ENCODE results near the gene RNF115. TPM values are rescaled to one million over a fixed set of nuclear protein-coding genes. Genes with fewer than 3 reads are reported as not detected.
"Not testable (repeated sequence)": the region's sequence is repeated elsewhere in the genome, so short reads cannot be mapped to it uniquely, and the experiment has no call there.

RNF115 gene
- total RNA-seq, 8 experiments from 2014 or later: 7.2 to 18.7 (median 16.3) TPM

DNA sequence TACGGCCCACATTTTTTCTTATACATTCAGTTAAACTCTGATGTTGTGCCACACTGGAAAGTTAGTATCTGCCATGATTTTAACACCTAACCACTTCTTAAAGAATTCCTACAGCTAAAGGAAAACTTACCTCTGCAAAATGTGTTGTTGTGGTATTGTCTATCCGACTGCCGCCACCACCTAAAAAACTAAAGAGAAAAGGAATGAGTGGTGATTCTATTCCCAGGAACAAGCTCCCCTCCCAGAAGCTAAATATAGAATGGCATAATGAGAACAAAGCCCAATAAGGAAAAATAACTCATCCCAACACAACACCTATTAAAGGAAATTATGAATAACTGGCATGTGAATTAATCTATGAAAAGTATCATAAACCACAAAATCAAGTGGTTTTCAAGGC is 39.5 kb downstream of the RNF115 start:
- Histone ChIP-seq H3K27ac (no peak overlapping the region), H3K4me3 (no peak overlapping the region), H3K4me1 (replicated peaks in 1 of 2) (no peaks in the 10 kb centered on the region)
- no peak for ATAC-seq (replicated peaks in 6 of 8)
- in situ Hi-C loops (cut with MboI; ENCODE audit: low pct_unique_long_range_greater_than_20kb in 2 of 9, low sequenced_read_pairs in 9 of 9, unreplicated experiment in 9 of 9): no loop called here
- 81 to 100% (median 100%) methylated on average over 1 to 3 of the region's 3 CpGs; no CpG with 5 or more reads in 1 of the 10 experiments for WGBS, 10 experiments

DNA sequence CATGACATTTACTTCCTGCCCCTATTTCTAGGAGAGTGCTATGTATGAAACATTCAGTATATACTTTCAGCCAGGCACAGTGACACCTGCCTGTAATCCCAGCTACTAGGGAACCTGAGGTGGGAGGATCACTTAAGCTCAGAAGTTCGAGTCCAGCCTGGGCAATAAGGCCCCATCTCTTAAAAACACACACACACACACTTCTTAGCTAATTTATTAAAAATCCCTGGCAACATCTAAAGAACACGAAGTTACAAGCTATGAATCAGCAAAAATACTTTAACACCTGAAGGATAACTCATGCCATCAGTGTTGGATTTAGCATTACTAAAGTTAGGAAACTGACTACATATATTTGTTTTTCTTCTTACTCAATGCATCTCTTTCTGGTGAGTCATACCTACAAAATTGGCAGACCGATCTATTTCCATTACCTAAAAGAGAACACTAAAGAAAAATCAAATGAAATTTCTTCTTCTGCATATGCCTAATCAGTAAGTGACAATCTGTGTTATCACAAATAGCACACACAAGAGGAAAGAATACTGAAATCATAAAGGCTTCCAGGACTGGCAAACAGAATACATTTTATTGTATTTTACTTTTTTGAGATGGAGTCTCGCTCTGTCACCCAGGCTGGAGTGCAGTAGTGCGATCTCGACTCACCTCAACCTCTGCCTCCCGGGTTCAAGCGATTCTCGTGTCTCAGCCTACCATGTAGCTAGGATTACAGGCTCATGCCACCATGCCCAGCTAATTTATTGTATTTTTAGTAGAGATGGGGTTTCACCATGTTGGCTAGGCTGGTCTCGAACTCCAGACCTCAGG is 41.4 kb downstream of the RNF115 start:
- no peak overlapping the region for H3K4me3 ChIP-seq

DNA sequence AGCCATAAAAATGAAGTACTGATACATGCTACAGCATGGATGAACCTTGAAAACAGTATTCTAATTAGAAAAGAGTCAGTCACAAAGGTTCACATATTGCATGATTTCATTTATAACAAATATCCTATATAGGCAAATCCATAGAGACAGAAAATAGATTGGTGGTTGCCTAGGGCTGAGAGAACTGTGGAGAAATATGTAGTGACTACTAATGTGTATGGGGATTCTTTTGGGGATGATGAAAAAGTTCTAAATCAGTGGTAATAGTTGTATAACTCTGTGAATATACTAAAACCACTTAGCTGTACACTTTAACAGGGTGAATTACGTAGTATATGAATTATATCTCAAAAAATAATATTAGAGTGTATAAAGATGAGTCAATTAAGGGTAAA is 45.8 kb downstream of the RNF115 start:
- H3K4me3 ChIP-seq: no peak overlapping the region
- H3K4me1 ChIP-seq (replicated peaks in 1 of 2): peaks cover 0 to 2% of the 10 kb centered on the region in 2 donors
- WGBS, 10 experiments: 75 to 100% (median 93%) methylated on average over 1 of the region's 1 CpG; no CpG with 5 or more reads in 3 of the 10 experiments
- H3K27ac ChIP-seq: no peak overlapping the region
- no peak for ATAC-seq (replicated peaks in 6 of 8)
- in situ Hi-C loops (cut with MboI; ENCODE audit: low pct_unique_long_range_greater_than_20kb in 2 of 9, low sequenced_read_pairs in 9 of 9, unreplicated experiment in 9 of 9): no loop called here

More for the DNA sequence above, 41.4 kb downstream of the RNF115 start:
- peak in 2 of 8 experiments; percentile 70 to 75 for ATAC-seq (replicated peaks in 6 of 8)
- peaks cover 0 to 2% of the 10 kb centered on the region in 2 donors for H3K4me1 ChIP-seq (replicated peaks in 1 of 2)
- in situ Hi-C loops (cut with MboI; ENCODE audit: low pct_unique_long_range_greater_than_20kb in 2 of 9, low sequenced_read_pairs in 9 of 9, unreplicated experiment in 9 of 9): no loop called here
- H3K27ac ChIP-seq: no peak overlapping the region
- WGBS, 10 experiments: 38 to 98% (median 85%) methylated on average over 1 to 9 of the region's 10 CpGs

DNA sequence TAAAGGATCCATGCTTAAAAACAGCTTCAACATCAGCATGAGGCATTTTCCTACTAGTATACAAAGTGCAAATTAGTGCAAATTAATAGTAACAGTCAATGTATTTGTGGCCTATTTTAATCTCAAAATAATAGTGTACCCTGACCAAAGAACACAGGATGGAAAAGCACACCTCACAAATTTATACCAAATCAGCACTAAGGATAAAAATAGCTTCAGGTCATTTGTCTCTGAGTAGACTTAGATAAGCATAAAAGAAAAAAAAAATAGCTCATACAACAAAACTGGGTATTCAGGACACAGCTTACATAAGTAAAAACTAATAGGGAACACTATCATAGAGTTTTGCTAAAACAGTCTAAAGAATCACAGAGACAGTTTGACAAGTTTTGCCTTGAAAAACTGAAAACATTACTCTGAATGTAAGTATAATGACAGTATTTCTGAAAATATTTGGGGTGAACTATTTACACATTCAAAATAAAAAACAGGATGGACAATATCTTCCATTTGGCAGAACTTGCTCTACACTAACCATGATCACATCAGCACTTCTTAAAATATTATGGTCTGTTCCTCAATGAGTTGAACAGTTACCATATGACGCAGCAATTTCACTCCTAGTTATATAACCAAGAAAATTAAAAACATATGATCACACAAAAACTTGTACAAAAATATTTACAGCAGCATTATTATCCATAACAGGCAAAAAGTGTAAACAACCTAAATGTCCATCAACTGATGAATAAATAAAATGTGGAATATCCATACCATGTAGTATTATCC is 46.3 kb downstream of the RNF115 start:
- 57 to 100% (median 93%) methylated on average over 1 of the region's 1 CpG for WGBS, 10 experiments
- H3K4me1 ChIP-seq (replicated peaks in 1 of 2): peaks cover 0 to 2% of the 10 kb centered on the region in 2 donors

DNA sequence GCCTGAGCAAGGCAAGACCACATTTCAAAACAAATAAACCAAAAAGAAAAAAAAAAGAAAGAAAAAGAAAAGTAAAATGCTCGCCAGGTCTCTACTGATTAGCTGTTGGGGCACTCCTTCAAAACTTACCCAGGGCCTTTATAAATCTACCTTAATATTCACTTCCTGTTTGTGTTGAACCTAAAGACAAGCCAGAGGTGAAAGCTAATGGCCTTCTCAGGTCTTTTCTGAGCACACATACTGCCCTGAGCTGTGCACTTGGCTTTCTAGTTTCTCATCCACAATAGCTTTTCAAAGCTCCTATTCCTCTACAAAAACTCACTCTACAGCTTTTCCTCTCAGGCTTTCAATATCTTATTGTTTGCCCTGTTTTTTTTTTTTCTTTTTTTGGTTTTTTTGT is 50.5 kb downstream of the RNF115 start:
- Histone ChIP-seq H3K4me3 (no peak overlapping the region), H3K27ac (no peak overlapping the region), H3K4me1 (replicated peaks in 1 of 2) (peaks cover 0 to 2% of the 10 kb centered on the region in 2 donors)
- in situ Hi-C loops (cut with MboI; ENCODE audit: low pct_unique_long_range_greater_than_20kb in 2 of 9, low sequenced_read_pairs in 9 of 9, unreplicated experiment in 9 of 9): loop anchor here in 1 of 9 experiments (25.0 kb wide), 1 partner anchor 89 kb away; the partner anchor contains the start of gene PIAS3
- WGBS, 10 experiments: 86 to 100% (median 93%) methylated on average over 1 of the region's 1 CpG
- ATAC-seq (replicated peaks in 6 of 8): no peak

More for the DNA sequence above, 46.3 kb downstream of the RNF115 start:
- Histone ChIP-seq H3K27ac (no peak overlapping the region), H3K4me3 (no peak overlapping the region)
- in situ Hi-C loops (cut with MboI; ENCODE audit: low pct_unique_long_range_greater_than_20kb in 2 of 9, low sequenced_read_pairs in 9 of 9, unreplicated experiment in 9 of 9): no loop called here
- peak in 1 of 8 experiments; percentile 36 for ATAC-seq (replicated peaks in 6 of 8)

DNA sequence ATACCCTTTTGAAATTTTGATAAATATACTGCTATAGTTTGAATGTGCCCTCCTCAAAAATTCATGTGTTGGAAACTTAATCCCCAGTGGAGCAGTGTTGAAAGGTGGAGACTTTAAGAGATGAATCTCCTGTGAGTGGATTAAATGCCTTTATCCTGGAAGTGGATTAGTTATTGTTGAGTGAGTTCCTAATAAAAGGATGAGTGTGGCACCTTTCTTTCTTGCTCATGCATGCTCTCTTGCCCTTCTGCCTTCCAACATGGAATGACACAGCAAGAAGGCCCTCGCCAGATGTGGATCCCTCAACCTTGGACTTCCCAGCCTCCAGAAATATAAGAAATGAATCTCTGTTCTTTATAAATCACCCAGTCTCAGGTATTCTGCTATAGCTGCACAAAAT is 52.8 kb downstream of the RNF115 start:
- in situ Hi-C loops (cut with MboI; ENCODE audit: low pct_unique_long_range_greater_than_20kb in 2 of 9, low sequenced_read_pairs in 9 of 9, unreplicated experiment in 9 of 9): loop anchor here in 1 of 9 experiments (25.0 kb wide), 1 partner anchor 91 kb away; the partner anchor contains the start of gene PIAS3
- H3K4me1 ChIP-seq (replicated peaks in 1 of 2): no peaks in the 10 kb centered on the region
- 80 to 100% (median 100%) methylated on average over 1 of the region's 1 CpG; no CpG with 5 or more reads in 5 of the 10 experiments for WGBS, 10 experiments
- no peak overlapping the region for H3K4me3 ChIP-seq
- H3K27ac ChIP-seq: no peak overlapping the region
- no peak for ATAC-seq (replicated peaks in 6 of 8)

DNA sequence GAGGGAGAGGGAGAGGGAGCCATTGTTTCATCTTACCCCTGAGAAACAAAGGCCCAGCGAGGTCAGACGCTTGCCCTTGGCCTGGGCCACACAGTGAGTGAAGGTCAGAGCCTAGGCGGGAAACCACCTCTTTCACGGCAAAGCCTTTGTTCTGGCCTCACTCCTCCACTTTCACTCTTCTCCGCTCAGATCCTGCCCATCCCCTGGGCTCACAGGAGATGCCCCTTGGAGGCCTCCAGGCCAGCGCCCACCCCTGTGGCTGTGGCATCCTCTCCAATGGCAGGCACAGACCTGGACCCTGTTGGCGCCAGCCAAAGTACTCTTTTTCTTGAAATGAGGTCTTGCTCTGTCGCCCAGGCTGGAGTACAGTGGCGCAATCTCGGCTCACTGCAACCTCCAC is 55.9 kb downstream of the RNF115 start:
- H3K4me1 ChIP-seq (replicated peaks in 1 of 2); H3K27ac ChIP-seq; H3K4me3 ChIP-seq: not testable (repeated sequence)
- 80 to 96% methylated on average over 2 to 4 of the region's 10 CpGs; no CpG with 5 or more reads in 8 of the 10 experiments for whole genome bisulfite sequencing, 10 experiments
- in situ Hi-C loops (cut with MboI; ENCODE audit: low pct_unique_long_range_greater_than_20kb in 2 of 9, low sequenced_read_pairs in 9 of 9, unreplicated experiment in 9 of 9): loop anchor here in 1 of 9 experiments (25.0 kb wide), 1 partner anchor 94 kb away; the partner anchor contains the start of gene PIAS3
- ATAC-seq (replicated peaks in 6 of 8): peak in 1 of 8 experiments; percentile 27

DNA sequence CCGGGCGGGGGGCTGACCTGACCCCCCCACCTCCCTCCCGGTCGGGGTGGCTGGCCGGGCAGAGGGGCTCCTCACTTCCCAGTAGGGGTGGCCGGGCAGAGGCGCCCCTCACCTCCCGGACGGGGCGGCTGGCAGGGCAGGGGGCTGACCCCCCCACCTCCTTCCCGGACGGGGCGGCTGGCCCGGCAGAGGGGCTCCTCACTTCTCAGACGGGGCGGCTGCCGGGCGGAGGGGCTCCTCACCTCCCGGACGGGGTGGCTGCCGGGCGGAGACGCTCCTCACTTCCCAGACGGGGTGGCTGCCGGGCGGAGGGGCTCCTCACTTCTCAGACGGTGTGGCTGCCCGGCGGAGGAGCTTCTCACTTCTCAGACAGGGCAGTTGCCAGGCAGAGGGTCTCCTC is 57.0 kb downstream of the RNF115 start:
- no CpG with 5 or more reads among the region's 29 CpGs for WGBS, 10 experiments
- not testable (repeated sequence) for ATAC-seq (replicated peaks in 6 of 8)
- in situ Hi-C loops (cut with MboI; ENCODE audit: low pct_unique_long_range_greater_than_20kb in 2 of 9, low sequenced_read_pairs in 9 of 9, unreplicated experiment in 9 of 9): loop anchor here in 1 of 9 experiments (25.0 kb wide), 1 partner anchor 95 kb away; the partner anchor contains the start of gene PIAS3

DNA sequence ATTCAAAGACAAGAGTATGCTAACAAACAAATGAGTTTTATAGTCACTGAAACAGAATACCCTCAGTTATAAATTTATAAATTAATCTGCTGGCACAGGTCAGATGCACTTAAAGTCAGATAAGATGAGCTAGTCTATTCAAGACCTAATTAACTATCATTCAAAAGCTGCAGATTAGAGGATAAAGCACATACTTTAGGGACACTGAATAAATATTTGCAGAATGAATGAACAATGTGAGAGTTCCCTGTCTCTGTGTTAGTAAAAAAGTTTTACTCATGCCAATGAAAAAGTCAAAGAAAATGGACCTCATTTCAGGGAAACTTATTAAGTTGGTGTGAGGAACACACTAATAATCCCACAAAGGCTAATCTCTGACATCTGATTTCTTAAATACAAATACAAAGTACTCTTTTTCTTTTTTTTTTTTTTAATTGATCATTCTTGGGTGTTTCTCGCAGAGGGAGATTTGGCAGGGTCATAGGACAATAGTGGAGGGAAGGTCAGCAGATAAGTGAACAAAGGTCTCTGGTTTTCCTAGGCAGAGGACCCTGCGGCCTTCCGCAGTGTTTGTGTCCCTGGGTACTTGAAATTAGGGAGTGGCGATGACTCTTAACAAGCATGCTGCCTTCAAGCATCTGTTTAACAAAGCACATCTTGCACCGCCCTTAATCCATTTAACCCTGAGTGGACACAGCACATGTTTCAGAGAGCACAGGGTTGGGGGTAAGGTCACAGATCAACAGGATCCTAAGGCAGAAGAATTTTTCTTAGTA is 58.1 kb downstream of the RNF115 start:
- ATAC-seq (replicated peaks in 6 of 8): peak in 1 of 8 experiments; percentile 38
- not testable (repeated sequence) for H3K4me1 ChIP-seq (replicated peaks in 1 of 2); H3K27ac ChIP-seq; H3K4me3 ChIP-seq
- 100% methylated on average over 1 of the region's 5 CpGs; no CpG with 5 or more reads in 9 of the 10 experiments for WGBS, 10 experiments
- in situ Hi-C loops (cut with MboI; ENCODE audit: low pct_unique_long_range_greater_than_20kb in 2 of 9, low sequenced_read_pairs in 9 of 9, unreplicated experiment in 9 of 9): loop anchor here in 1 of 9 experiments (25.0 kb wide), 1 partner anchor 97 kb away; the partner anchor contains the start of gene PIAS3

More for the DNA sequence above, 57.0 kb downstream of the RNF115 start:
- H3K4me1 ChIP-seq (replicated peaks in 1 of 2); H3K4me3 ChIP-seq; H3K27ac ChIP-seq: not testable (repeated sequence)

DNA sequence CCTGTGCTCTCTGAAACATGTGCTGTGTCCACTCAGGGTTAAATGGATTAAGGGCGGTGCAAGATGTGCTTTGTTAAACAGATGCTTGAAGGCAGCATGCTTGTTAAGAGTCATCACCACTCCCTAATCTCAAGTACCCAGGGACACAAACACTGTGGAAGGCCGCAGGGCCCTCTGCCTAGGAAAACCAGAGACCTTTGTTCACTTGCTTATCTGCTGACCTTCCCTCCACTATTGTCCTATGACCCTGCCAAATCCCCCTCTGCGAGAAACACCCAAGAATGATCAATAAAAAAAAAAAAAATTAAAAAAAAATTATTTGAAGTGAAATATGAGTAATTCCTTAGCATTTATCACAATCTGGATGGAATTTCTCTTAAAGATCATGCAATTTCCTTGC is 58.8 kb downstream of the RNF115 start:
- not testable (repeated sequence) for H3K27ac ChIP-seq; H3K4me1 ChIP-seq (replicated peaks in 1 of 2); H3K4me3 ChIP-seq
- 20 to 100% methylated on average over 1 of the region's 3 CpGs; no CpG with 5 or more reads in 8 of the 10 experiments for WGBS, 10 experiments
- in situ Hi-C loops (cut with MboI; ENCODE audit: low pct_unique_long_range_greater_than_20kb in 2 of 9, low sequenced_read_pairs in 9 of 9, unreplicated experiment in 9 of 9): loop anchor here in 1 of 9 experiments (25.0 kb wide), 1 partner anchor 97 kb away; the partner anchor contains the start of gene PIAS3
- ATAC-seq (replicated peaks in 6 of 8): peak in 1 of 8 experiments; percentile 17

DNA sequence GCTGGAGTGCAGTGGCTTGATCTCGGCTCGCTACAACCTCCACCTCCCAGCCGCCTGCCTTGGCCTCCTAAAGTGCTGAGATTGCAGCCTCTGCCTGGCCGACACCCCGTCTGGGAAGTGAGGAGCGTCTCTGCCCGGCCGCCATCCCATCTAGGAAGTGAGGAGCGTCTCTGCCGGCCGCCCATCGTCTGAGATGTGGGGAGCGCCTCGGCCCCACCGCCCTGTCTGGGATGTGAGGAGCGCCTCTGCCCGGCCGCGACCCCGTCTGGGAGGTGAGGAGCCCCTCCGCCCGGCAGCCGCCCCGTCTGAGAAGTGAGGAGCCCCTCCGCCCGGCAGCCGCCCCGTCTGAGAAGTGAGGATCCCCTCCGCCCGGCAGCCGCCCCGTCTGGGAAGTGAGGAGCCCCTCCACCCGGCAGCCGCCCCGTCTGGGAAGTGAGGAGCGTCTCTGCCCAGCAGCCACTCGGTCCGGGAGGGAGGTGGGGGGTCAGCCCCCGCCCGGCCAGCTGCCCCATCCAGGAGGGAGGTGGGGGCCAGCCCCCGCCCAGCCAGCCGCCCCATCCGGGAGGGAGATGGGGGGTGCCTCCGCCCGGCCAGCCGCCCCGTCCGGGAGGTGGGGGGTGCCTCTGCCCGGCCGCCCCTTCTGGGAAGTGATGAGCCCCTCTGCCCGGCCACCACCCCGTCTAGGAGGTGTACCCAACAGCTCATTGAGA is 59.5 kb downstream of the RNF115 start:
- ATAC-seq (replicated peaks in 6 of 8); H3K4me1 ChIP-seq (replicated peaks in 1 of 2); H3K4me3 ChIP-seq; H3K27ac ChIP-seq: not testable (repeated sequence)
- in situ Hi-C loops (cut with MboI; ENCODE audit: low pct_unique_long_range_greater_than_20kb in 2 of 9, low sequenced_read_pairs in 9 of 9, unreplicated experiment in 9 of 9): loop anchor here in 1 of 9 experiments (25.0 kb wide), 1 partner anchor 98 kb away; the partner anchor contains the start of gene PIAS3
- 80% methylated on average over 5 of the region's 52 CpGs; no CpG with 5 or more reads in 9 of the 10 experiments for WGBS, 10 experiments
